ENCODE data around the gene SLC39A11. TPM values are rescaled to one million over a fixed set of nuclear protein-coding genes. Genes with fewer than 3 reads are reported as not detected.
A peak's percentile ranks its signal among the peaks of the same experiment; 100 is the strongest.
"Not testable (repeated sequence)": the region's sequence is repeated elsewhere in the genome, so short reads cannot be mapped to it uniquely, and the experiment has no call there.

The SLC39A11 gene
- polyA plus RNA-seq, 10 donors = 8.2 to 10.9 (median 9.6) TPM

GRCh38 chr17:72789711-72790110 lies 302.8 kb downstream of the SLC39A11 start:
- no peak for DNase-seq

GRCh38 chr17:72788950-72789585 lies 303.4 kb downstream of the SLC39A11 start:
- no peak for DNase-seq

GRCh38 chr17:72786209-72786608 lies 306.3 kb downstream of the SLC39A11 start:
- DNase-seq = no peak

DNA sequence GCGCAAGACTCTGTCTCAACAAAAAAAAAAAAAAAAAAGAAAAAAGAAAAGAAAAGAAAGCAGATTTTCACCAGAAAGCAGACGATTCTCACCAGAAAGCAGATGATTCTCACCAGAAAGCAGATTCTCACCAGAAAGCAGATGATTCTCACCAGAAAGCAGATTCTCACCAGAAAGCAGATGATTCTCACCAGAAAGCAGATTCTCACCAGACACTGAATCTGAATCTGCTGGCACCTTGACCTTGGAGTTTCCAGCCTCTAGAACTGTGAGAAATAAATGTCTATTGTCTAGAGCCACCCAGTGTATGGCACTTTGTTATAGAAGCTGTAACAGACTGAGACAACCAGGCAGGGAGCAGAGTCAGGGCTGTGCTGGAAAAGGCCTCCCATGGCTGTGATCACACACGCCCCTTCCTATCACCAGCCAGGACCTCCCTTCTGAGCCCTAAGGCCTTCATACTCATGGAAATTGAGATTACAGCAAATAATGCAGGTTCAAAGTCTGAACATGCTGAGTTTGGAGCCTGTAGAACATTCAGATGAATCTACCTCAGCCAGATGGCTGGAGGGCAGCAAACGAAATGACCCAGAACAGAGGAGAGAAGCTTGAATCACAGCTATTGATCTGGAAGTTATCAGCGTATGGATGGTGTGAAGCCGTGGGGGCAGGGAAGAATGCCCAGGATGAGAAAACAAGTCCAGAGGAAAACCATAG lies 309.3 kb downstream of the SLC39A11 start:
- DNase-seq = no peak

DNA sequence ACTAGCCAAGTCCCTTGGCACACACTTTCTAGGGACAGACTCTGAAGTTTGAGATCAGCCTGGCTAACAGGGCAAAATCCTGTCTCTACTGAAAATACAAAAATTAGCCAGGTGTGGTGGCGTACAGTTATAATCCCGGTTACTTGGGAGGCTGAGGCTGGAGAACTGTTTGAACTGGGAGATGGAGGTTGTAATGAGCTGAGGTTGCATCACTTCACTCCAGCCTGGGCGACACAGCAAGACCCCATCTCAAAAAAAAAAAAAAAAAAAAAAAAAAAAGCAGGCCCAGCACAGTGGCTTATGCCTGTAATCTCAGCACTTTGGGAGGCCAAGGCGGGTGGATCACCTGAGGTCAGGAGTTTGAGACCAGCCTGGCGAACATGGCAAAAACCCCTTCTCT lies 310.1 kb downstream of the SLC39A11 start:
- DNase-seq = not testable (repeated sequence)

GRCh38 chr17:72778169-72779151 lies 314.0 kb downstream of the SLC39A11 start:
- no peak for DNase-seq

GRCh38 chr17:72775919-72776318 lies 316.6 kb downstream of the SLC39A11 start:
- peak in 2 of 3 donors; percentile 1 to 59 for DNase-seq

DNA sequence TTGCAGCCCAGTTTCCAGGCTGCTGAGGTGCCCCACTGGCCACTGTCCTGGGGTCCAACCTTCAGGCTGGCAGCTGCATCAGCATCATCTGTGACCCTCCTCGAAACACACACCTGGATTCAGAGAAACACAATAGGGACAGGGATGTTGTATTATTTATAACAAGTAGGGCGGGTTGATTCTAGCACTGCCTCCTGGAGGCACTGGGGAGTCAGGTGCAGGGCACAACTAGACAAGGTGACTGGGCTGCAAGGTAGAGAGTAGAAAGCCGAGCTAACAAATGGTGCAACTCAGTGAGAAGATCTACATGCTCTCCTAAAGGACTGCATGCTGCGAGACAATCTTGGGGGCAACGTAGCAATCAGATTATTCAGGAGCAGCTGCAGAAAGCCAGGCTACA lies 317.3 kb downstream of the SLC39A11 start:
- DNase-seq = no peak

- DNase-seq = no peak
Observed at GRCh38 chr17:72774236-72774635, 318.3 kb downstream of the SLC39A11 start.

DNA sequence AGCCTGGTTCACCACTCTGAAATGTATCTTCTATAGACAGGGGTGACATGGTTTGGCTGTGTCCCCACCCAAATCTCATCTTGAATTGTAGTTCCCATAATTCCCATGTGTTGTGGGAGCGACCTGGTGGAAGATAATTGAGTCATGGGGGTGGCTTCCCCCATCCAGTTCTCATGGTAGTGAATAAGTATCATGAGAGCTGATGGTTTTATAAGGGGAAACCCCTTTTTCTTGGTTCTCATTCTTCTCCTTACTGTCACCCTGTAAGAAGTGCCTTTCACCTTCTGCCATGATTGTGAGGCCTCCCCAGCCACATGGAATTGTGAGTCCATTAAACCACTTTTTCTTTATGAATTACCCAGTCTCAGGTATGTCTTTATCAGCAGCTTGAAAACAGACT lies 319.3 kb downstream of the SLC39A11 start:
- DNase-seq = not testable (repeated sequence)

GRCh38 chr17:72772331-72772821 lies 320.1 kb downstream of the SLC39A11 start:
- DNase-seq = no peak

DNA sequence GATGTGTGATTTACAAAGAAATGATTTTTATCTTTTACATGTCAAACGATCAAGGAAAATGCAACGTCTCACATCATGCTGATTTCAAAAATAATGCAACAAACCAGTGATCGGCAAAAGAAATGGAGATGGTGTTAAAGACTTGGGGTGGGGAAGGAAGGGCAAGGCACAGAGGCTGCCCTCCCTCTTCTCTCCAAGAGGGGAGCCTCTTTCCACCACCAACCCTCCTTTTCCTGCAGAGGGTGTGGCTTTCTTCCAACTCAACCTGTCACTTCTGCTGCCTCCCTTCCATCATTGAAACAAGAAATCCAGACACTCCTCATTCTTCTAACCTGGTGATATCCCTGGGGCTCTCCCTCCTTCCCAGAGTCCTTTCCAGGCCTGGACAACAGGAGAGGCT lies 320.8 kb downstream of the SLC39A11 start:
- DNase-seq = no peak

- DNase-seq = no peak
Observed at GRCh38 chr17:72766761-72767356, 325.6 kb downstream of the SLC39A11 start.

- no peak for DNase-seq
Observed at GRCh38 chr17:72765368-72766153, 326.9 kb downstream of the SLC39A11 start.

- DNase-seq = peak in 1 of 3 donors; percentile 30
Observed at GRCh38 chr17:72764632-72765041, 327.9 kb downstream of the SLC39A11 start.

GRCh38 chr17:72763981-72764380 lies 328.5 kb downstream of the SLC39A11 start:
- DNase-seq = no peak

DNA sequence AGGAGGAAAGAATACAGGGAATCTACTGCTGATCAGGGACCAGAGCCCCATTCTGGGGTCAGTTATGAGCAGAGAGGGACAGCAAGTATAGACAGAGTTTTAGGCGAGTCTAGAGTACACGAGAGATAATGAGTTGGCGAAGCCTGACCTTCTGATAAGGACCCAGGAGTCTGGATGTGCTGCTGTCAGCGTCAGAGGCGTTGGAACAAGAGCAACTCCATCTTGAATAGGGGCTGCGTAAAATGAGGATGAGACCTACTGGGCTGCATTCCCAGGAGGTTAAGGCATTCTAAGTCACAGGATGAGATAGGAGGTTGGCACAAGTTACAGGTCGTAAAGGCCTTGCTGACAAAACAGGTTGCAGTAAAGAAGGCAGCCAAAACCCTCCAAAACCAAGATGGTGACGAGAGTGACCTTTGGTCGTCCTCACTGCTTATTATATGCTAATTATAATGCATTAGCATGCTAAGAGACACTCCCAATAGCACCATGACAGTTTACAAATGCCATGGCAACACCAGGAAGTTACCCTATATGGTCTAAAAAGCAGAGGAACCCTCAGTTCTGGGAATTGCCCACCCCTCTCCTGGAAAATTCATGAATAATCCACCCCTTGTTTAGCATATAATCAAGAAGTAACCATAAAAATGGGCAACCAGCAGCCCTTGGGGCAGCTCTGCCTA lies 330.5 kb downstream of the SLC39A11 start:
- DNase-seq = not testable (repeated sequence)

DNA sequence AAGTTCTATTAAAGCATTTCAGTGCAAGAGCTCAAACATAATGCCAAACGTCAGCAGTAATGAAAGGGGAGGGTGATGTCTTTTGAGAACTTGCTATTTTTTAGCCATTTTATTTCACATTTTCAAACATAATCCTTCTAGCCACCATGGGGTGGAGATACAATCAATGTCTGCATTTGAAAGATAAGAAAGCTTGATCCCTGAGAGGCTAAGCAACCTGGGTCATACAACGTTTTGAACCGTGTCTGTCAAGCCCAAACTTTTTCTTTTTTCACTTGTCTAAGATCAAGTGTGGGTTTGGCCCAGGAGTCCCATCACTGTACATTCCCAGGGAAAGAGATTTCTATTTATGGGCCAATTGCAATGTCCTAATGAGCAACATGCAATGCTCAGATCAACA lies 331.1 kb downstream of the SLC39A11 start:
- DNase-seq = no peak

DNA sequence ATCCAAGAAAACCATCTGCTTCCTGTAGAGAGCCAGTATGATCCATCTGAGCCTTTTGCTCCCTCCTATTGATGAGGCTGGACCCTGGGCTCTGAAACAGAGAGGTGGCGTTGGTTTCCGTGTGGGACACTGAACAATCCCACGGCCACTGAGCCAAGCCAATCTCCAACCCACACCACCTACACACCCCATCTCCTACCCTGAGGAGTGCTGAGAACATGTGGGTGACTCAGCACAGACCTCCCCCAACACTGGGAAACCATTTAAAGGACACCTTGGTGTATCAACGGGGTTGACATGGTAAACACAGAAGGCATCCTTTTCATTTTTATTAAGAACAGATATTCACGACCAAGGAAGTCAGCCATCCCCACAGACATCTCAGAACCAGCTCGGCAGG lies 332.1 kb downstream of the SLC39A11 start:
- DNase-seq = no peak

DNA sequence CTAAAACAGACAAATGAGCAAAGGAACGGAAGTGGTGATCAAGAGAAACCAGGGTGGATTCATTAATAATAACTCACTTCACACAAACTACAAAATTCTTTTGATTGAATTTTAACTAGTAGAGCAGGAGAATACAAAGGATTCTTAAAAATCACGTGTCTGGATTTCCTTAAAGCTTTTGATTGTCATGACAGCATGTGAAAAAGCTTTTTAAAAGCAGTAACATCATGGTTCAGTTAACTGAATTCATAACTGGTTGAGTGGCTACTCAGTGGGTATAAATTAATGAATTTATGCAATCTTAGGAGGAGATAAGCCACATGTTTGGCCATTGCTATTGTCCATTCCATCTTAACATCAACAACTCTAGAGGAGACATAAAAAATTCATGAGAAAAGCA lies 333.2 kb downstream of the SLC39A11 start:
- DNase-seq = no peak

All from muscle of back (tissue), 11 donors.